Stimulated activated CD8-positive, alpha-beta memory T cell treated with anti-CD3 and anti-CD28 coated beads, Interleukin-2, amount 100 ng/mL, for 1 hour (primary cell): ENCODE measurements around the gene SPACA4.

Source experiments
- DNase-seq, 2 donors: peaks; one replicate each; pipeline ENCODE4 v3.0.0-alpha.2; 2020; ENCODE audit warnings: low read depth in 2 of 2

The SPACA4 gene

DNA sequence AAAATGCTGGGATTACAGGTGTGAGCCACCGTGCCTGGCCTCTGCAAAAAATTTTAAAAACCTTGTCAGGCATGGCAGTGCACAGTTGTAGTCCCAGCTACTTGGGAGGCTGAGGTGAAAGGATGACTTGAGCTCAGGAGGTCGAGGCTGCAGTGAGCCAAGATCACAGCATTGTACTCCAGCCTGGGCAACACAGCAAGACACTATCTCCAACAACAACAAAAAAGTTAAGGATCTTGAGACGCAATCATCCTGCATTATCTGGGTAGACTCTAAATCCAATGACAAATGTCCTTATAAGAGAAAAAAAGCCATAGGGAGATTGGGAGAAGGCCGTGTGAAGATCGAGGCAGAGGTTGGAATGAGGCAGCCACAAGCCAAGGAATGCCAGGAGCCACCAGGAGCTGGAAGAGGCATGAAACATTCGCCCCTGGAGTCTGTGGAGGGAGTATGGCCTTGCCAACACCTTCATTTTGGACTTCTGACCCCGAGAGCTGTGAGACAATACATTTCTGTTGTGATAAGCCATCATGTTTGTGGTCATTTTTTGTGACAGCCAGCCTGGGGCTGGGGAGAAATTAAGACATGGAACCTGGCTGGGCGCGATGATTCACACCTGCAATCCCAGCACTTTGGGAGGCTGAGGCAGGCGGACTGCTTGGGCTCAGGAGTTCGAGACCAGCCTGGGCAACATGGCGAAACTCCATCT is 44.6 kb downstream of the SPACA4 start:
- no peak for DNase-seq

DNA sequence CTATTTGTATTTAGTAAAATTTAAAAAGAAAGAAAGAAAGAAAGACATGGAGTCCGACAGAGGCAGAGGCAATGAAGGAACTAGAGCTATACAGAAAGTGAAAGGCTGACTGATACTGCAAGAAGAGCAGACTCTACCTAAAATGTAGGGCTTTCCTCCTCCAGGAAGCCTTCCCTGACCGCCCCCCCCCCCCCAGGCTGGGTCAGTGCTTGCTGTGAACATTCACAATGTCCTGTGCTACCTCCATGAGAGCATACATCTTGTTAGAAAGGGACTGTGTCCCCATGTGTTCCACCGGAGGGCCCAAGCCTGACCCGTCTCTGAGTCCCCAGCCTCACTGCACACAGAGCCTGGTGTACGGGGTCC is 45.1 kb downstream of the SPACA4 start:
- no peak for DNase-seq

DNA sequence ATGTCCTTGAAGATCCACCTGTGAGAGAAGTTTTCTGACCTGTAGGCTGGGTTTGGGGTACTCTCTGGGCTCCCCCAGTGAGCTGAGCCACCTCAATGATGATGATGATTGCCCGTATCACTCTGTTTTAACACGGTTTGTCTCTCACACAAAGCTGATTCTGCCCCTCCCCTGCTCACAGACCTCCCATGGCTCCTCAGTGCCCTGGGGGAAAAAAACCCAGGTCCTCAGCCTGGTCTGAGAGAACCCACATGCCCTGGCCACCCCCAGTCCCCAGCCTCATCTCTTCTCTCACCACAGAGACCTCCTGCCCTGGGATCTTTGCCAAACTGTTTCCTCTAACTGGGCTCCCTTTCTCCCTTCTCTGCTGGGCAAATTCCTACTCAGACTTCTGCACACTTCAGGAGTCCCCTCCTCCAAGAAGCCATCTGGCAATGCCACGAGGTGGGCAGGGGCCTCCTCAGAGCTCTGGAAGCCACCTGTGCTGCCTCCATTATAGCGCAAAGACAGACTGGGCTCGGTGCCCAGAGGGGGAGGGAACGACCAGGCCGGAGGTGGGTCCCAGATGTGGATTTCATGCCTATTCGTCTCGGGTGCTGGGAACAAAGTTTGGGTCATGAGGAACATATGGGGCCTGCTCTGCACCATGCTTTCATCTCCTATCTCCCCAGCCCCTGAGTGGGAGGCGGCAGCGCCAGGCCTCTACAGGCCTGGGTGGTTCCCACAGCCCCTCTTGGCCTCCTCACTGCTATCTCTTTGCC is 47.9 kb downstream of the SPACA4 start:
- no peak for DNase-seq

DNA sequence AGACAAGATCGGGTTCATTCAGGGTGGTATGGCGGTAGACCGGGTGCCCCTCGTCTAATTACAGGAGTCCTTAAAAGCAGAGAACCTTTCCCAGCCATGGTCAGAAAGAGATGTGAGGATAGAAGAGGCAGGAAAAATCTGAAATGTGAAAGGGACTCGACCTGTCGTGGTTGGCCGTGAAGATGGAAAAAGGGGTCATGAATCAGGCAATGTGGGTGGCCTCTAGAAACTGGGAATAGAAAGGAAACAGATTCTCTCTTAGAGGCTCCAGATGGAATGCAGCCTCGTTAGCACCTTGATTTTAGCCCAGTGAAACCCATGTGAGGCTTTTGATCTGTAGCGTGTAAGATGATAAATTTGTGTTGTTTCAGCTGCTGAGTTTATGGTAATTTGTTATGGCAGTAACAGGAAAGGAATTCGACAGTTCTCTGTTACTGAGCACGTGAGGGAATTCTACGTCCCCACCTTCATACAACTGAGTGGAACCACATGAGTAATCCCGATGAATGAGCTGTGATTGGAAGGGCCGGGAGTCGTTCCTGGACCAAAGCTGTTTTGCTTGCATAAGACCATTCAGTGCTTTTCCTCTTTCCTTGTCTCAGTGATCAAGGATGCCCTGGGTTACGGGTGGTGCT is 50.4 kb downstream of the SPACA4 start:
- no peak for DNase-seq
